LoVo (cell line): Measurements from ENCODE around the gene MRPS2.

ENCODE experiments used
- DNase-seq: peaks from one replicate; pipeline ENCODE4 v3.0.0-alpha.2; 2016; ENCODE audit warnings: low spot score

Gene MRPS2

GRCh38 chr9:135480071-135480939, 20.2 kb upstream of the MRPS2 start:
- DNase-seq = peak; percentile 39

DNA sequence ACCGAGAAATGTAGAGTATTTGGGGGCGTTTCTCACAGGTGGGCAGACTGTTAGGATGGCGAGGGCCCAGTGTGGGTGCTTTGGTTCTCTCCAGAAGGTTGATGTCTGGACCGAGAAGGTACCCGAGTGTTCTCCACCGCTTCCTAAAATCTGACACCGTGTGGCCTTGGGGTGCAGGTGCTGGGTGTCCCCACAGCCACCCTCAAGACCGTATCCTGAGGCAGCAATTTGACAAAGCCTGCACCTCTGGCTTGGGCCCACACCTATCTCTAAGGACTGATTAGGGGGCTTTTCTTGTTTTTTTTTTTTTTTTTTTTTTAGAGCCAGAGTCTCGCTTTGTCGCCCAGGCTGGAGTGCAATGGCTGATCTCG, 19.6 kb upstream of the MRPS2 start:
- DNase-seq = no peak

GRCh38 chr9:135482015-135482754, 18.3 kb upstream of the MRPS2 start:
- DNase-seq = no peak

DNA sequence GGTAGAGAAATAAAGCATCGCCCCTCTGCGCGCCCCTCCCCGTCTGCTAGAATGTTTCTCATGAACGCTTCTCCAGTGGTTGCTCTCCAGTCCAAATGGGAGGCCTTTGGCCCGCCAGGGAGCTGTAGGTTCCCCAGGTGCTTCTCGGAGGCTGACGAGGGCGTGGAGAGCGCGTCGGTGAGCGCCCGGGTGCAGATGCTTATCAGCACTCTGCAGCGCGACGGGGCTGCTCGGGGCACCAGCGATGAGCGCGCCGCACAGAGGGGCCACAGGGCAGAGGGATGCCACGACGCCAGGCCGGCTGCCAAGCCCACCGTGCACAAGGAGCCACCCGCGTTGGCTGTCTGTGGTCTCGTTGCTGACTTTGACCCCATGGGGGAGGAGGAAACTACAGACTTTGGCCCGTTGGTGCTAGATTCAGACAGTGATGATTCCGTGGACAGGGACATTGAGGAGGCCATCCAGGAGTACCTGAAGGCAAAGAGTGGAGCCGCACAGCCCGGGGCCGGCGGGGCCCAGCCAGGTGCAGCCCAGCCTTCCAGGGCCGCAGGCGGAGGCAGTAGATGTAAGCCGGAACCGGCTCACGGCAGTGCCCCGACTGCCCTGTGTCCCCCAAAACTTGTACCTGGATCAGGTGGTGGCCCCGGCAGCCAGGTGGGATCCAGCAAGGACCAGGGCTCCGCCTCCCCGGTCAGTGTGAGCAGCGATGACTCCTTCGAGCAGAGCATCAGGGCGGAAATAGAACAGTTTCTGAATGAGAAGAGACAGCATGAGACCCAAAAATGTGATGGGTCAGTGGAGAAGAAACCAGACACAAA, 15.8 kb upstream of the MRPS2 start:
- DNase-seq = no peak

DNA sequence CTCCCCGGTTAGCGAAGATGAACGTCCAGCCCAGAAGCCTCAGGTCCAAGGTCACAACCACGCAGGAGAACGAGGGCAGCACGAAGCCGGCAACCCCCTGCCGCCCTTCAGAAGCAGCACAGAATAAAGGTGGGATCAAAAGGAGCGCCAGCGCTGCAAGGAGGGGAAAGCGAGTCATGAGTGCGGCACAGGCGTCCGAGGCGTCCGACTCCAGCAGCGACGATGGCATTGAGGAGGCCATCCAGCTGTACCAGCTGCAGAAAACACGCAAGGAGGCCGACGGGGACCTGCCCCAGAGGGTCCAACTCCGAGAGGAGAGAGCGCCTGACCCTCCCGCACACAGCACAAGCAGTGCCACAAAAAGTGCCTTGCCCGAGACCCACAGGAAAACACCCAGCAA, 15.1 kb upstream of the MRPS2 start:
- no peak for DNase-seq

- DNase-seq = no peak
Measured at GRCh38 chr9:135485832-135486231, 14.7 kb upstream of the MRPS2 start.

DNA sequence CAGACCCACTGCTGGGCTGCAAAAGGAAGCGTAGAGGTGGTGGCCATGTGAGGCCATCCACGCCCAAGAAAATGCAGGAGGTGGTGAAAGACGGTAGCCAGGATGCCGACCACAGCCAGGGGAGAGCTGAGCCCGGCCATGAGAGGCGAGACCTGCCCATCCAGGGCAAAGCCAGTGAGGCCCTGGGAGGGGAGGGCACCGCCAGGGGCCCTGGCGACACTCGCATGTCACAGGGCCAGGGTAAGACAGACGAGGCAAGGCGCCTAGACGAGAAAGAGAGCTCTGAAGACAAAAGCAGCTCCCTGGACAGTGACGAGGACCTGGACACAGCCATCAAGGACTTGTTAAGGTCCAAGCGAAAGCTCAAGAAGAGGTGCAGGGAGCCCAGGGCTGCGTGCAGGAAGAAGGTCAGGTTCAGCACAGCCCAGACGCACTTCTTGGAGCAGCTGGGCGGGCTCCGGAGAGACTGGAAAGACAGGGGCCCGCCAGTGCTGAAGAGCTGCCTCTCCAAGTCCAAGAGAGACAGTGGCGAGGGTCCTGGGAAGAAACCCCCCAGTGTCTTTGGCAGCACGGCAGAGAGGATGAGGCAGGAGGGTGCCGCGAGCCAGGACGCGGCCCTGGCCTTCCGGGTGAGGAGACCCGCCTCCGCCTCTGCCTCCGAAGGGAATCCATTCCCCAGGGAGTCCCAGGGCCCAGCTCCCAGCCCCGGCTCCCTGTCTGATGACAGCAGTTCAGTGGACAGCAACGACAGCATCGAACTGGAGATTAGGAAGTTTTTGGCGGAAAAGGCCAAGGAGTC, 14.0 kb upstream of the MRPS2 start:
- DNase-seq = no peak

GRCh38 chr9:135487281-135488012, 13.0 kb upstream of the MRPS2 start:
- no peak for DNase-seq

DNA sequence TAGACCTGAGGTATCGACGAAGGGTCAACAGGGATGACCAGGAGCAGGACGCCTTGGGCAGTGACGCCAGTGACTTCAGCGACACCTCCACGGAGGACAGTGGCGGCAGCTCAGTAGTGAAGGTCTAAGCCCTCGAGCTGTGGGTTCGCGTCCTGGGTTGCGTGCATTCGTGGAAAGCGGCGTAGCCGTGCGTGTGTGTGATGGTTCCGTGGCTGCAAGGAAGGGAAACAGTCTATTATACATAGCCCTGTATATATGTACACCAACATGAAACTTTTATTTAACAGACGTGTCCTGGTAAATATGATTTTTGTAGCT, 12.5 kb upstream of the MRPS2 start:
- no peak for DNase-seq

GRCh38 chr9:135488527-135488926, 12.0 kb upstream of the MRPS2 start:
- DNase-seq = no peak

GRCh38 chr9:135489188-135489906, 11.1 kb upstream of the MRPS2 start:
- DNase-seq = no peak

DNA sequence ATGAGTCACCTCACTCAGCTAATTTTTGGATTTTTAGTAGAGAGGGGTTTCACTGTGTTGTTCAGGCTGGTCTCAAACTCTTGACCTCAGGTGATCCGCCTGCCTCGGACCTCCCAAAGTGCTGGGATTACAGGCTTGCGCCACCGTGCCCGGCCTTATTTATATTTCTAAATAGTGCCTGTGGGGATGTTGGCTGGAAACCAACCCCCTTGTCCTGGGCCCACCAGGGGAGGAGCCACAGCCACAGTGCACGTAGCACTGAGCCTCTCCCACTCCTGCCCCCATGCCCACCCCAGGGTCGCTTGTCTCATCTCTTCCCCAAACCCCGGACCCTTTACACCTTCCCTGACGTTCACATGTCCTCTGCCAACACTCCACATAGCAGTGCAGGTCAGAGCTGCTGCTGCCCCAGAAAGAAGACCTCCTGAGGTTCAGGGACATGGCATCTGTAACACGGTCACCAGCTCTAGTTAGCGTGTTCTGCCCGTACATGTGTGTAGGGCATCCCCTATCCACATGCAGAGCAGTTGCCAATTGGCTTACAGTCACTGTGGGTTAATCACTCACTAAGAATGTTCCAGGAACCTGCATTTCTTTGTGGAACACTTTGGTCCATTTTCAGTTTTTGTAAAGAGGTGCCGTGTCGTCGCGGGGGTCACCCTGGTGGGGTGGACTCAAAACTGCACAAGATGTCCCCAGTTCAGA, 10.2 kb upstream of the MRPS2 start:
- DNase-seq = no peak

- no peak for DNase-seq
Measured at GRCh38 chr9:135490980-135491464, 9.5 kb upstream of the MRPS2 start.

- no peak for DNase-seq
Measured at GRCh38 chr9:135491764-135492163, 8.7 kb upstream of the MRPS2 start.

- no peak for DNase-seq
Measured at GRCh38 chr9:135492886-135493669, 7.4 kb upstream of the MRPS2 start.

DNA sequence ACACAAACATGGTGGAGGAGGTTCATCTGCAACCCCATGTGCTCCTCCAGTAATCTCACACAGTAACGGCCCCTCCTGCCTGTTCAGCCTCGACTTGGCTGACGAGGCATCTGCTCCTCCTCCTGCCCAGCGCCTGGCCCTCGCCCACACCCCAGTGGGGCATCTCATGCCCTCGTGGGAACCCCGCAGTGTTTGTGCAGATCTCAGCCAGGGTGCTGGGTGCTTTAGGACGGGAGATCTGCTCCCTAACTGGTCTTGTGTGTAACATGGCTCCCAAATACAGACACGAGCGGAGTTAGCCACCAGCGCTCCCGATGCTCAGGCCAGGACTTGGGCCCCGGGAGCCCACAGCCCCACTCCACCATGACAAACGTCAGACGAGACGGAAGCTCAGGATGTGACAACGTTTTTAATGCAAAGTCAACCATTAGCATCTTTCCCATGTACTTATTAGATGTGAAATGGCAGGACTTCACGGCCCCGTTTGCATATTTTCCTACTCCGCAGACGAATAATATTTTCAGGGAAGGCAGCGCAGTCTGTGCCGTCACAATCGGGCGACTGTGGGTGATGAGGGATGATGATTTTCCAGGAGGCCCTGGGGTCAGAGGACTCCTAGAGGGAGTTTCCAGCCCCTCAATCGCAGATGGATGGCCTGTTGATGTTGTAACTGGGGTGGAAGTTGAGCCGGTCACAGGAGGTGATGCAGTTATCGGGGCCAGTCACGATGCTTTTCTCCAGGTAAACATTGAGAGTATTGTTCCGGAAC, 5.5 kb upstream of the MRPS2 start:
- DNase-seq = no peak

- no peak for DNase-seq
Measured at GRCh38 chr9:135498381-135499126, 1.9 kb upstream of the MRPS2 start.
